GM18867 (cell line): ENCODE data around the gene KBTBD13.

Source experiments
- ATAC-seq: cut with Tn5 transposase; IDR thresholded peaks from one replicate; pipeline ENCODE4 v1.9.1; 2021; ENCODE audit warnings: mild to moderate bottlenecking, moderate library complexity; ENCODE audit not compliant: unreplicated experiment

The KBTBD13 gene

GRCh38 chr15:65102912-65103311, 26.4 kb downstream of the KBTBD13 start:
- ATAC-seq: no peak

DNA sequence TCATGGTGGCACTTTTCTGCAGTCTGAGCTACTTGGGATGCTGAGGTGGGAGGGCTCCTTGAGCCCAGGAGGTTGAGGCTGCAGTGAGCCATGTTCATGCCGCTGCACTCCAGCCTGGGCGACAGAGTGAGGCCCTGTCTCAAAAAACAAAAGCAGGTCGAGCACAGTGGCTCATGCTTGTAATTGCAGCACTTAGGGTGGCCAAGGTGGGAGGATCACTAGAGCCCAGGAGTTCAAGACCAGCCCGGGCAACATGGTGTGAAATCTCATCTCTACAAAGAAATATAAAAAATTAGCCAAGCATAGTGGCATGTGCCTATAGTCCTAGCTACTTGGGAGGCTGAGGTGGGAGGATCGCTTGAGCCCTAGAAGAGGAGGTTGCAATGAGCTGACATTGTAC, 28.5 kb downstream of the KBTBD13 start:
- no peak for ATAC-seq

- ATAC-seq: no peak
Measured at GRCh38 chr15:65106011-65106590, 29.6 kb downstream of the KBTBD13 start.

DNA sequence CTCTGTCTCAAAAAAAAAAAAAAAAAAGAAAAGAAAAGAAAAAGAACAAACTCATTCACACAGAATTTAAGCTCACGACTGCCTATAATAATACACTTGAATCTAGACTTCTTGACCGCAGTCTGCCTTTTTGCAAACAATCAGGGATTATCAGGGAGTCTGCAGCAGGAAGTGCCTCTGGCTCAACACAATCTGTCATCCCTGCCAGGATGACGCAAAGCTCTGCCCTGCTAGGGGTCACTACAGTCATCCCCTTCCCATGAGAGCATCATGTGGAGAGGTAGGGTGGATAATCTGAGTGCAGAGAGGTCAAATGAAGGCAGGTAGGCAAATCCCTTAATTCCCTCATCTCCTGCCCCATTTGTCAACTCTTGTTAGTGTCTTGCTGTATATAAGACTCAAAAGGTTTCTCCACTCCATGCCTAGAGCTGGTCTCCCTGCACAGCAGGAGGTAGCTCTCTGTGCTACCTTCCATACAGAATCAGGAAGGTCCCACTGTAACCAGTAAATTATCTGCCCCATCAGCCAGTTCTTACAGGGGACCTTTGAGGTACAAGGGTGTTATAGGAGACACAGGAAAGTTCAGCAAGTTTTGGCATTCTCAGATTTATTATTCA, 34.2 kb downstream of the KBTBD13 start:
- ATAC-seq: no peak

DNA sequence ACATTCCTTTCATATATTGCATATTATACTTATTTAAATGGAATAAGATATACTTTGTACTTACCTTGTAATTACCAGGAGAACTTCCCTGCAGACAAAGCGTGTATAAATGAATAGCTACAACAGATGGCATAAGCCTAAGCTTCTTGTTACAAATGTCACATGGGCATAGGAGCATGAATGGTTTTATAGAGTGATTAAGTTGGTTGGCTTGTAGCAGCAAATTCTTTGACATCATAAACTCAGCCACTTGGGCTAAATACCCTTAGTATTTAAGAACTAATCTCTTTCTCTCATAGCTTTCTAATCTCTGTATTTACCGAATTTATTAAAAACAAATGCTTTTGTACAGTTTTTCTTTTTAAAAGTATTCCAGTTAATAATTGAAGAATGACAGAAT, 38.5 kb downstream of the KBTBD13 start, which contains the start of gene UBAP1L:
Gene UBAP1L (minus strand): TSS at position 115 of the 400 bp plus-strand sequence. CDS start 8,985 bp downstream, outside the sequence.
- no peak for ATAC-seq

DNA sequence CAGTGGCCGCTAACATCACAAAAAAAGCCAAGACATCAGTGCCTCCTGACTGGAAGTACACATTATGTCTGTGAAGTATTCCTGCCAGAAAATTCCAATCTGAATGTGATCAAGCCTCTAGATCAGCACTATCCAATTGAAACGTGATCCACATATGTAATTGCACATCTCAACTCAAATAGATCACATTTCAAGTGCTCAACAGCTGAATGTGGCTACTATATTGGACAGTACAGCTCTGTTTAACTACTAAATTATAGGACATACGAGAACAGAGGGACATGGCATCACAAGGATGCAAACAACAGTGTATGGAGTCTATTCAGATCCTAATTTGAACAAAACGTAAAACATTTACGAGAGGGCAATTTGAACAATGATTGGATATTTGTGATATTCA, 39.0 kb downstream of the KBTBD13 start:
- ATAC-seq: no peak
